ENCODE data around the gene RRP15.

Gene RRP15

DNA sequence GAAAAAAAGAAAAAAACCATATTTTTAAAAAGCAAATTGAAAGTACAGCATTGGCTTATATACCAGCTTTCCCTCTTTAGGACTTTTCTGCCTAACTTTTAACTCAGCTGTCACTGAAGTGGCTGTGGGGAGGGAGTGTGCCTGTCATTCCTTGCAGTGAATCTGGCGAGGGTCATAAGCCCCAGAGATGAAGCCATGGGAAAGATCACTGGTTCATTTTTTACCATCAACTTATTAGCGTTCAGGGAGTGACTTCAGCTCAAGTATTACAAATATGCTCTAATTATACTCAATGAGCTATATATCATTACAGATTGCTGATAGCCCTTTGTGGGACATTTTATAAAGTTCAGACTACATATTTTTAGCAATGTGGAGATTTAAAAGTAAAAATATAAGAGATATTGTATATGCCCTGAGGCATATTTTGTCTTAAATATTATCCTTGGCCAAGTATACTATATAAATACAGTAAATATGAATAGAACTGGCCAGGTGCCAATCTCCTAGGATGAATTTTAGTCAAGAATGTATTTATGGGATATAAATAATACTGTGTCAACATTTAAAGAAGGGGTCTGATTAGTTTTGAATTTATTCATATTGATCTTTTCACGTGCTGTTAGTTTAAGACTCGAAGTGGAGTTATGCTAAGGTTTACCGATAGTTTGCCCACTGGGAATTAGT, 64.4 kb downstream of the RRP15 start:
- H3K4me3 ChIP-seq (ENCODE audit: low read depth, low read length), result no peak overlapping the region
- TF ChIP-seq, protein P1, sequence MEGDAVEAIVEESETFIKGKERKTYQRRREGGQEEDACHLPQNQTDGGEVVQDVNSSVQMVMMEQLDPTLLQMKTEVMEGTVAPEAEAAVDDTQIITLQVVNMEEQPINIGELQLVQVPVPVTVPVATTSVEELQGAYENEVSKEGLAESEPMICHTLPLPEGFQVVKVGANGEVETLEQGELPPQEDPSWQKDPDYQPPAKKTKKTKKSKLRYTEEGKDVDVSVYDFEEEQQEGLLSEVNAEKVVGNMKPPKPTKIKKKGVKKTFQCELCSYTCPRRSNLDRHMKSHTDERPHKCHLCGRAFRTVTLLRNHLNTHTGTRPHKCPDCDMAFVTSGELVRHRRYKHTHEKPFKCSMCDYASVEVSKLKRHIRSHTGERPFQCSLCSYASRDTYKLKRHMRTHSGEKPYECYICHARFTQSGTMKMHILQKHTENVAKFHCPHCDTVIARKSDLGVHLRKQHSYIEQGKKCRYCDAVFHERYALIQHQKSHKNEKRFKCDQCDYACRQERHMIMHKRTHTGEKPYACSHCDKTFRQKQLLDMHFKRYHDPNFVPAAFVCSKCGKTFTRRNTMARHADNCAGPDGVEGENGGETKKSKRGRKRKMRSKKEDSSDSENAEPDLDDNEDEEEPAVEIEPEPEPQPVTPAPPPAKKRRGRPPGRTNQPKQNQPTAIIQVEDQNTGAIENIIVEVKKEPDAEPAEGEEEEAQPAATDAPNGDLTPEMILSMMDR (IDR thresholded peaks at IDR 0.05; ENCODE audit: low read depth, low read length, missing control alignments), result no peak
- no peak for DNase-seq (ENCODE audit: low read depth)

DNA sequence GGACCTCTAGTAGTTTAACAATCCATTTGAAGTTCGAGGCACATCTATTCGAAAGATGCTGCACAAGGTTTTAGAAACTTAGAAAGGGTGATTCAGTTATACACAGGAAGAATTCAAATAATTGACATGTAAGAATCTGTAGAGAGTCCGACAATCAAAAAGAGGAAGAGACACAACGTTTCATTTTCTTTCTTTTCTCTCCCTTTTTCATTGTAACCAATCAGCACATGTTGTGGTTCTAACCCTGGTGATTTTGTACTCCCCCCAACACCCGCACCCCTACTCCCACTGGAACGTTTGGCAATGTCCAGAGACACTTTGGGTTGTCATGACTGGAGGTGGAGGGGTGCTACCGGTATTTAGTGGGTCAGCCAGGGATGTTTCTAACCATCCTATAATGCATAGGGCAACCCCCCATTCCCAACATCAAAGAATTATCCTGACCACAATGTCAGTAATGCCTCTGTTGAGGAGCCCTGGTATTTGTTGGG, 65.0 kb downstream of the RRP15 start:
- no peak overlapping the region for H3K4me3 ChIP-seq (ENCODE audit: low read depth, low read length)
- no peak for DNase-seq (ENCODE audit: low read depth)
- TF ChIP-seq, protein P1 (IDR thresholded peaks at IDR 0.05; ENCODE audit: low read depth, low read length, missing control alignments), result no peak

DNA sequence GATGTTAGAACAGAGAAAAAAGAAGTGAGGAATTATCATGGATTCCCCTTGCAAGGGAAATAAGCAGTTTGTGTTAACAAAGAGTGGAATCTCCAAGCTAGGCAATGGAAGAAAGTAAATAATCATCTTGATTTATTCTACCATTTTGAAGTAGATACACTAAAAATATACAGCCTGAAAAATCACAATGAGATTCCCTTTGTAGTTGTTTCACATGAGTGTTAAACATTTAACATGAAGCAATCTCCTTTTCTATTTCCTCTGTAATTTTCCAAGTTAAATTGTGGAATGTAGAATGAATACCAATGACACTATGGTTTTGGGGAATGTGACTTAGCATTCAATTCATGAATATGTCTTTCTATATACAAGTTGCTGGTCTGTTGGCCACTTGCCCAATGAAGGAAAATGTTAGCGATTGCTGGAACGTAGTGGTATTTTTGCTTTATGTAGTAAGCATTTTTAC, 65.7 kb downstream of the RRP15 start:
- TF ChIP-seq, protein P1 (IDR thresholded peaks at IDR 0.05; ENCODE audit: low read depth, low read length, missing control alignments), result no peak
- no peak for DNase-seq (ENCODE audit: low read depth)
- H3K4me3 ChIP-seq (ENCODE audit: low read depth, low read length), result no peak overlapping the region

DNA sequence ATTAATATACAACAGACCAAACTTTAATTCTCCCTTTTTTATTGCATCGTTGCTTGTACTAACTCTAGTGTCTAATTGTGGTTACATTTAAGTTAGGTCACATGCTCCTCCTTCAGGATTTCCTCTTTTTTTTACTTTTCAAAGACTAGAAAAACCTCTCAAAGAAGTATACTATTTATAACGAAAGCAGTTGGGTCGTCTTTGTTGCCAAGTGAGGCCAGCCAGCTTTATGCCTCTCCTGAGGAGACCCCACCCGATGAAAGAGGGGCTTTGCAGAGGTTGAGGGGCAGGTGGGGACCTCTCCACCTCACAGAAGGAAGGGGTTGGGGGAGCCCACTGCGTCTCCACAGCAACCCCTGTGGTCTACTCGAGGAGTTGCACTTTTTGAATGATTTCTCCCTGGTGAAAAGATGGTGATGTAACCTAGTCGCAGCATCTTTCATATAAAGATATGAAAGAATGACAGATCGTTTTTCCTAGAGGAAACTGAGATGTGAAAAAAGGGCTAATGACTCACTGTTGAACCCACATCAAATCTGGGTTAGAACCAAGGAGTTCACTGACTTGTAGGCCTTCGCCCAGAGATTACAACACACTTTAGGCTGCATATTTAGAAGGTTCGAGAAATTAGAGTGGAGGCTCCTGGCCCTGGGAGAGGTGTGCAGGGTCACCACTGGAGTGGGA, 66.4 kb downstream of the RRP15 start:
- no peak for DNase-seq (ENCODE audit: low read depth)
- TF ChIP-seq, protein P1 (IDR thresholded peaks at IDR 0.05; ENCODE audit: low read depth, low read length, missing control alignments), result peak; percentile 64
- no peak overlapping the region; the same call in 1 of the 2 replicates for H3K4me3 ChIP-seq (ENCODE audit: low read depth, low read length)

DNA sequence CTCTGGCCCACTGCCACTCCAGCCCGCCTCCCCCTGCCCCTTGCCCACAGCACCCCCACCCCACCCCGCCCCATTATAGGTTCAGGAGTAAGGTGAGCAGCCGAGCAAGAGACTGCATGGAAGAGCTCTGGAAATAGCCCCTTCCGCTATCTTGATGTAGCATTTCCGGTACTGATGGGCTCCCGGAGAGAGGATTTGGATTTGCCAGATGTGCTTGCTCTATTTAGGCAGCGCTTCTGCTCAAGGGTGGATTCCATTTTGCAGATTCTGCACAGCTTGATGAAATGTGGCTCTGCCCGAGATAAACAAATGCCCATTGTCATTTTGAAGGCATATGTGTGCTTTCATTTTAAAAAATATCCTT, 67.0 kb downstream of the RRP15 start:
- no peak for DNase-seq (ENCODE audit: low read depth)
- TF ChIP-seq, protein P1 (IDR thresholded peaks at IDR 0.05; ENCODE audit: low read depth, low read length, missing control alignments), result no peak
- H3K4me3 ChIP-seq (ENCODE audit: low read depth, low read length), result no peak overlapping the region

DNA sequence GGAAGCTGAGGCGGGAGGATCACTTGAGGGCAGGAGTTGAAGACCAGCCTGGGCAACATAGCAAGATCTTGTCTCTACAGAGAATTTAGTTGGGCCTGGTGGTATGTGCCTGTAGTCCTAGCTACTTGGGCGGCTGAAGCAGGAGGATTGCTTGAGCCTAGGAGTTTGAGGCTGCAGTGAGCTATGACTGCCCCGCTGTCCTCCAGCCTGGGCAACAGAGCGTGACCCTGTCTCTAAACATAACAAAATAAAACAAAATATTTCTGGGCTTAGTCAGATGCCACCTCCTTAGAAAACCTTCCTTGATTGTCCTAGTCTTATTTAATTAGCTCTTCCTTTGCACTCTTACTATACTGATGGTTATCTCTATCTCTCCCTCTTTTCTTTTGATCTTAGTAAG, 68.6 kb downstream of the RRP15 start:
- no peak for DNase-seq (ENCODE audit: low read depth)
- TF ChIP-seq, protein P1 (IDR thresholded peaks at IDR 0.05; ENCODE audit: low read depth, low read length, missing control alignments), result no peak
- no peak overlapping the region for H3K4me3 ChIP-seq (ENCODE audit: low read depth, low read length)

All from GM12864 (cell line).